GM18526 (cell line): ENCODE results near the gene RGS7.

Experiments used
- POLR2A ChIP-seq: IDR thresholded peaks from 3 replicates; pipeline ENCODE4 v1.6.1; 2011; ENCODE audit not compliant: insufficient read length; ENCODE audit errors: extremely low read depth

The RGS7 gene

GRCh38 chr1:241263346-241263745 is 93.7 kb downstream of the RGS7 start:
- no peak for TF ChIP-seq POLR2A

GRCh38 chr1:241253471-241253870 is 103.5 kb downstream of the RGS7 start:
- TF ChIP-seq POLR2A: no peak

- no peak for TF ChIP-seq POLR2A
Observed at GRCh38 chr1:241250465-241250864, 106.5 kb downstream of the RGS7 start.

- no peak for TF ChIP-seq POLR2A
Observed at GRCh38 chr1:241240069-241240468, 116.9 kb downstream of the RGS7 start.

GRCh38 chr1:241237873-241238272 is 119.1 kb downstream of the RGS7 start:
- no peak for TF ChIP-seq POLR2A

GRCh38 chr1:241235256-241235897 is 121.6 kb downstream of the RGS7 start:
- TF ChIP-seq POLR2A: no peak

- TF ChIP-seq POLR2A: no peak
Observed at GRCh38 chr1:241229711-241230110, 127.3 kb downstream of the RGS7 start.

GRCh38 chr1:241229216-241229615 is 127.8 kb downstream of the RGS7 start:
- no peak for TF ChIP-seq POLR2A

GRCh38 chr1:241228339-241228738 is 128.7 kb downstream of the RGS7 start:
- TF ChIP-seq POLR2A: no peak

GRCh38 chr1:241225741-241226140 is 131.3 kb downstream of the RGS7 start:
- no peak for TF ChIP-seq POLR2A

GRCh38 chr1:241221319-241221718 is 135.7 kb downstream of the RGS7 start:
- no peak for TF ChIP-seq POLR2A

- TF ChIP-seq POLR2A: no peak
Observed at GRCh38 chr1:241219449-241219848, 137.6 kb downstream of the RGS7 start.

GRCh38 chr1:241217516-241217915 is 139.5 kb downstream of the RGS7 start:
- TF ChIP-seq POLR2A: no peak

GRCh38 chr1:241215683-241216082 is 141.3 kb downstream of the RGS7 start:
- TF ChIP-seq POLR2A: no peak

- no peak for TF ChIP-seq POLR2A
Observed at GRCh38 chr1:241215203-241215602, 141.8 kb downstream of the RGS7 start.

- no peak for TF ChIP-seq POLR2A
Observed at GRCh38 chr1:241213139-241213538, 143.9 kb downstream of the RGS7 start.

GRCh38 chr1:241212628-241213027 is 144.4 kb downstream of the RGS7 start:
- TF ChIP-seq POLR2A: no peak
